Spleen (tissue), 11 donors: ENCODE measurements around the gene FPR2. TPM values are rescaled to one million over a fixed set of nuclear protein-coding genes. Genes with fewer than 3 reads are reported as not detected.
A peak's percentile ranks its signal among the peaks of the same experiment; 100 is the strongest.

Source experiments
- DNase-seq: peaks from one replicate; pipeline ENCODE4 v3.0.0-alpha.2; 2020
- H3K27ac ChIP-seq, 8 donors: fragments of 200-600 bp; sonication (generic) in 7 of 8; 1 replicate in 4 of 8; 2 replicates in 4 of 8; pipeline versions ENCODE4 v1.5.0 to v1.8.0; 2016 to 2021; ENCODE audit warnings: inconsistent platforms in 4 of 8, mild to moderate bottlenecking in 4 of 8, moderate library complexity in 1 of 8
- H3K27me3 ChIP-seq, 7 donors: fragments of 200-600 bp; sonication (generic) in 6 of 7; replicated peaks in 1 of 7; 1 replicate in 4 of 7; 2 replicates in 3 of 7; pipeline versions ENCODE4 v1.5.0 to v1.8.0; 2016 to 2021; ENCODE audit warnings: inconsistent platforms in 3 of 7, mild to moderate bottlenecking in 1 of 7
- H3K36me3 ChIP-seq, 6 donors: fragments of 200-600 bp; sonication (generic) in 5 of 6; 1 replicate in 4 of 6; 2 replicates in 2 of 6; pipeline versions ENCODE4 v1.5.0 to v1.8.0; 2016 to 2021; ENCODE audit warnings: inconsistent platforms in 2 of 6
- H3K4me1 ChIP-seq, 6 donors: fragments of 200-600 bp; sonication (generic) in 5 of 6; 1 replicate in 3 of 6; 2 replicates in 3 of 6; pipeline versions ENCODE4 v1.5.0 to v1.8.0; 2016 to 2021; ENCODE audit warnings: inconsistent platforms in 3 of 6
- H3K4me3 ChIP-seq, 8 donors: fragments of 200-600 bp; sonication (generic) in 7 of 8; 1 replicate in 4 of 8; 2 replicates in 4 of 8; pipeline versions ENCODE4 v1.5.0 to v1.8.0; 2016 to 2021; ENCODE audit warnings: inconsistent platforms in 4 of 8, mild to moderate bottlenecking in 4 of 8, moderate library complexity in 2 of 8
- H3K9me3 ChIP-seq, 8 donors: fragments of 200-600 bp; sonication (generic) in 7 of 8; 1 replicate in 4 of 8; 2 replicates in 4 of 8; pipeline versions ENCODE4 v1.5.0 to v1.8.0; 2016 to 2021; ENCODE audit warnings: inconsistent platforms in 4 of 8
- POLR2A ChIP-seq, 3 donors: fragments of 450-650 bp; IDR thresholded peaks; one replicate each; pipeline ENCODE4 v1.5.1; 2017; ENCODE audit warnings: antibody characterized with exemption in 3 of 3, mild to moderate bottlenecking in 1 of 3
- POLR2AphosphoS5 ChIP-seq, 3 donors: sonication (generic); formaldehyde crosslinking; IDR thresholded peaks; one replicate each; pipeline ENCODE4 v1.5.1; 2017; ENCODE audit warnings: antibody characterized with exemption in 3 of 3
- WGBS, 5 donors: extraction: QIAGEN DNeasy Blood & Tissue Kit in 3 of 5; methylation state at CpG; one replicate each; pipeline versions ENCODE4 v1.1.5 to v1.1.7; 2013 to 2018; 5-methylcytosine and 5-hydroxymethylcytosine counted together
- intact Hi-C: fragments of 100-400 bp; cut with DNase I; formaldehyde crosslinking; loops from one replicate; pipeline ENCODE4 v1.15.0; 2023; ENCODE audit warnings: low total_unique reads
- polyA plus RNA-seq, 3 donors: library from polyadenylated mRNA; stranded (reverse); fragments of 200-250 nt; gene quantifications; one replicate each; pipeline ENCODE4 v1.2.1, GENCODE V29; 2013
- total RNA-seq, 7 donors: library from RNA; depleted of rRNA in 3 of 7; stranded (reverse); fragments of >200 nt in 3 of 7; fragmentation: NEBNext Ultra II Directional in 4 of 7; extraction: Animal tissue kit (Norgen Biotek cat#: 25700) in 4 of 7; gene quantifications; one replicate each; pipeline versions ENCODE4 v1.1.0 to v1.2.1, GENCODE V29; 2016 to 2021
- TF ChIP-seq, protein P1 (sequence below), 11 experiments: fragments of 200-600 bp in 7 of 11; fragments of 450-650 bp in 4 of 11; sonication (generic) in 4 of 11; IDR thresholded peaks in 8 of 11; conservative IDR thresholded peaks in 3 of 11; 1 replicate in 7 of 11; 2 replicates in 4 of 11; pipeline versions ENCODE4 v1.4.0 to v1.8.0; 2016 to 2021; ENCODE audit warnings: antibody characterized with exemption in 11 of 11, inconsistent platforms in 4 of 11, mild to moderate bottlenecking in 1 of 11
- donor health status: healthy with polysubstance abuse.
- donor health status: DM: no; HTN: no; CAD: no; lungs with moderate emphysema.
- donor health status: DM: no; HTN: no; CAD: no.
- donor health status: Bipolar disorder and iron deficiency.
- donor health status: healthy.
- donor health status: DM: no; HTN: no; CAD: no.
- donor health status: DM: yes; HTN: yes; CAD: no.

The FPR2 gene
- total and polyA plus RNA-seq, 10 donors, result 1.5 to 88.0 (median 34.7) TPM

DNA sequence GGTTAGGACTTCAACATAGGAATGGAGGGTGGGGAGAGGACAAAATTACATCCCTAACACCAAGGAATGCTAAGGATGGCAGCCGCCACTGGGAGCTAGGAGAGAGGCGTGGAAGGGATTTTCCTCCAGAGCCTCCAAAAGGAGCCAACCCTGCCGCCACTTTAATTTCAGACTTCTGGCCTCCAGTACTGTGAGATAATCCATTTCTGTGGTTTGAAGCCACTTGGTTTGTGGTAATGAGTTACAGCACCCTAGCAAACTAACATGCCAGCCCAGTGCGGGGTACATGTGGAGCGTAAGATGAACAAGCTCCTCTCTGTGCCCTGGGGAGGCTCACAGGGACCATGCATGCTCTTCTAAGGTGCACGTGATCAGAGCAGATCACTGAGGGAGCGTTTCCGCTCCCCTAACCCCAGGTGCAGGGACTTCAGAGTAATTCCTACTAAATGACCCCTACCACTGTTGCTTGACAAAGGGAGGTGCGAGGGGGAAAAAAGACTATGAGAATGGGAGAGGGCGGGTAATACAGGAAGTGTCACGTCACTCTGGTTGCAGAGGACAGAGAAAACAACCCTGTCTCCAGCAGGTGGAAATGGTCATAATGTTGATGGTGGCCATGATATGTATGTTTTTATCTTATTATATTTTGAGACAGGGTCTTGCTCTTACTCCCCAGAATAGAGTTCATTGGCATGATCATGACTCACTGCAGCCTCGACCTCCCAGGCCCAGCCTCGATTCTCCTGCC, 21.3 kb upstream of the FPR2 start:
- no peak for DNase-seq
- Histone ChIP-seq H3K4me1 (peaks cover 0 to 60% (median 0%) of the 10 kb centered on the region in 6 donors), H3K36me3 (peaks cover 0 to 25% (median 0%) of the 10 kb centered on the region in 6 donors), H3K27me3 (peaks cover 0 to 35% (median 0%) of the 10 kb centered on the region in 7 donors), H3K4me3 (peak overlapping the region in 1 of 8 donors; percentile 21), H3K27ac (peak overlapping the region in 4 of 8 donors; percentile 34 to 91 (median 68)), H3K9me3 (no peaks in the 10 kb centered on the region)
- intact Hi-C loops, result no loop called here
- WGBS, 5 donors, result 62 to 86% (median 67%) methylated on average over 13 of the region's 13 CpGs
- TF ChIP-seq, protein P1, sequence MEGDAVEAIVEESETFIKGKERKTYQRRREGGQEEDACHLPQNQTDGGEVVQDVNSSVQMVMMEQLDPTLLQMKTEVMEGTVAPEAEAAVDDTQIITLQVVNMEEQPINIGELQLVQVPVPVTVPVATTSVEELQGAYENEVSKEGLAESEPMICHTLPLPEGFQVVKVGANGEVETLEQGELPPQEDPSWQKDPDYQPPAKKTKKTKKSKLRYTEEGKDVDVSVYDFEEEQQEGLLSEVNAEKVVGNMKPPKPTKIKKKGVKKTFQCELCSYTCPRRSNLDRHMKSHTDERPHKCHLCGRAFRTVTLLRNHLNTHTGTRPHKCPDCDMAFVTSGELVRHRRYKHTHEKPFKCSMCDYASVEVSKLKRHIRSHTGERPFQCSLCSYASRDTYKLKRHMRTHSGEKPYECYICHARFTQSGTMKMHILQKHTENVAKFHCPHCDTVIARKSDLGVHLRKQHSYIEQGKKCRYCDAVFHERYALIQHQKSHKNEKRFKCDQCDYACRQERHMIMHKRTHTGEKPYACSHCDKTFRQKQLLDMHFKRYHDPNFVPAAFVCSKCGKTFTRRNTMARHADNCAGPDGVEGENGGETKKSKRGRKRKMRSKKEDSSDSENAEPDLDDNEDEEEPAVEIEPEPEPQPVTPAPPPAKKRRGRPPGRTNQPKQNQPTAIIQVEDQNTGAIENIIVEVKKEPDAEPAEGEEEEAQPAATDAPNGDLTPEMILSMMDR (IDR thresholded peaks at IDR 0.05 in 8 of 11, conservative IDR thresholded peaks at IDR 0.05 in 3 of 11), result peak in 1 of 11 experiments; percentile 16
- no peak for TF ChIP-seq POLR2AphosphoS5 (IDR thresholded peaks at IDR 0.05)

DNA sequence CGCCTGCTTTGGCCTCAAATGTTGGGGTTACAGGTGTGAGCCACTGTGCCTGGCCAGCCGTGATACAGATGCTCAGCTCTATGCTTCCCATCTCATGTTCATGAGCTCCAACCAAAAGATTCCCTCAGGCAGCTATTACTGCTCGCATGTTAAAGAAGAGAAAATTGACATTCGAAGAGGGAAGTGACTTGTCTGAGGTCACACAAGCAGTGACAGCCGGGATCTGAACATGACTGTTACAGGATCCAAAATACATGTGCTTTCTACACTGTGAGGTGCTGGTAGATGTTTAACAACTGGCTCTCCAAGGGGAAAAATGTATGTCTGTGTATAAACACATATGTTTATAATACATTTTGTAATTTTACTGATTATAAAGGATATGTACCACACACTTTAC, 20.6 kb upstream of the FPR2 start:
- Histone ChIP-seq H3K4me1 (peaks cover 0 to 58% (median 0%) of the 10 kb centered on the region in 6 donors), H3K27ac (peak overlapping the region in 3 of 8 donors; percentile 62 to 91 (median 74)), H3K4me3 (peak overlapping the region in 1 of 8 donors; percentile 21), H3K27me3 (peaks cover 0 to 28% (median 0%) of the 10 kb centered on the region in 7 donors), H3K36me3 (peaks cover 0 to 33% (median 0%) of the 10 kb centered on the region in 6 donors), H3K9me3 (no peaks in the 10 kb centered on the region)
- intact Hi-C loops, result no loop called here
- WGBS, 5 donors, result 60 to 83% (median 70%) methylated on average over 5 of the region's 5 CpGs
- TF ChIP-seq, protein P1 (IDR thresholded peaks at IDR 0.05 in 8 of 11, conservative IDR thresholded peaks at IDR 0.05 in 3 of 11), result no peak
- peak in 1 of 3 donors; percentile 5 for TF ChIP-seq POLR2AphosphoS5 (IDR thresholded peaks at IDR 0.05)
- DNase-seq, result no peak

DNA sequence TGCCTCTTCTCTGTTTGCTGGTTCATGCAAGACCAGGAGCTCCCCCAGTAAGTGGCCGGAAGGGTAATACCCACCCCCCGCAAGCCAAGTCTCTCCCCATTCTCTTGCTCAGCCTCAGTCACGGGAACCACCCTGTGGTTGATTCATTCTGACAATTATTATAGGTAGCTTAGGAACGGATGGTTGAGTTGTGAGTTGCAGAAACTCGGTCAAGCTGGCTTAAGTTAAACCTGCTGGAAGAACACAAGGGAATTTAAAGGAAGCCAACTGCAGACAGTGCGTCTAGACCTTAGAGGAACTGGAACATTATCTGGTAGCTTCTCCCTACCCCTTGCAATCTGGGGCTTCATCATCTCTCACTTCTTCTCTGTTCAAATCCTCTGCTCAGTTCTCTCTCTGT, 18.2 kb upstream of the FPR2 start:
- Histone ChIP-seq H3K4me3 (no peak overlapping the region), H3K9me3 (no peaks in the 10 kb centered on the region), H3K27ac (peak overlapping the region in 1 of 8 donors; percentile 91), H3K4me1 (peaks cover 0 to 60% (median 0%) of the 10 kb centered on the region in 6 donors), H3K36me3 (peaks cover 0 to 57% (median 3%) of the 10 kb centered on the region in 6 donors), H3K27me3 (peaks cover 0 to 6% (median 0%) of the 10 kb centered on the region in 7 donors)
- DNase-seq, result no peak
- TF ChIP-seq, protein P1 (IDR thresholded peaks at IDR 0.05 in 8 of 11, conservative IDR thresholded peaks at IDR 0.05 in 3 of 11), result no peak
- TF ChIP-seq POLR2AphosphoS5 (IDR thresholded peaks at IDR 0.05) (no peak), POLR2A (IDR thresholded peaks at IDR 0.05) (no peak)
- intact Hi-C loops, result no loop called here
- 59 to 77% (median 62%) methylated on average over 6 of the region's 6 CpGs for WGBS, 5 donors

DNA sequence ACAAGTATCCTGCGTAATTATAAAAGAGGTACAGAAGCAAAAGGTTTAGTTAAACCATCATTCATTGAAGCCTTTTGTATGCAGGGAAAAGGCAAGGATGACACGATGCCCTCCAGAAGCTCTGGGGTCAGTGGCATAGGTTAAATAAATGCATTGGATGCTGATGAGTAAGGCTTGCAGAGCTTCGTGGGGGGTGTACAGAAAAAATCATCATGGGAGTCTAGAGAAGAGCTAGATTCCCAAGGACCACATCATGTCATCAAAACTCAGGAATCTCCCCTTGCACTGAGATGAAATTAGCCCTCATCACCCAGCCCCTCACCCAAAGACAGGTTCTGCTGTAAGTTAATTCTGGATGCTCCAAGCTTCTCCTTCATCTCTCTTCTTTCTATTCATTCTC, 17.6 kb upstream of the FPR2 start:
- WGBS, 5 donors, result 73 to 84% (median 76%) methylated on average over 3 of the region's 3 CpGs
- H3K27ac ChIP-seq, result peak overlapping the region in 1 of 8 donors; percentile 91
- intact Hi-C loops, result no loop called here

More for the DNA sequence above, 17.6 kb upstream of the FPR2 start:
- DNase-seq, result no peak
- Histone ChIP-seq H3K9me3 (no peaks in the 10 kb centered on the region), H3K4me3 (no peak overlapping the region), H3K27me3 (peaks cover 0 to 6% (median 0%) of the 10 kb centered on the region in 7 donors), H3K36me3 (peaks cover 0 to 61% (median 3%) of the 10 kb centered on the region in 6 donors), H3K4me1 (peaks cover 0 to 60% (median 0%) of the 10 kb centered on the region in 6 donors)
- TF ChIP-seq POLR2AphosphoS5 (IDR thresholded peaks at IDR 0.05) (no peak), POLR2A (IDR thresholded peaks at IDR 0.05) (no peak)
- TF ChIP-seq, protein P1 (IDR thresholded peaks at IDR 0.05 in 8 of 11, conservative IDR thresholded peaks at IDR 0.05 in 3 of 11), result no peak
